GM12865 (cell line): ENCODE measurements around the gene GNB4.
A peak's percentile ranks its signal among the peaks of the same experiment; 100 is the strongest.

Experiments
- DNase-seq: peaks from one replicate; pipeline ENCODE4 v3.0.0; 2010; ENCODE audit warnings: low read depth
- H3K4me3 ChIP-seq: 2 replicates; pipeline ENCODE4 v1.5.1; 2011; ENCODE audit warnings: mild to moderate bottlenecking, low read depth, low read length, control low read depth
- CTCF ChIP-seq: IDR thresholded peaks from 2 replicates; pipeline ENCODE4 v1.5.1; 2011; ENCODE audit warnings: low read length, control low read depth, low read depth, inconsistent platforms; ENCODE audit not compliant: insufficient read depth; ENCODE audit errors: missing control alignments

The GNB4 gene

GRCh38 chr3:179348325-179349013 is 102.8 kb downstream of the GNB4 start:
- TF ChIP-seq CTCF = no peak
- H3K4me3 ChIP-seq = peak overlapping the region; percentile 89
- peak; percentile 83 for DNase-seq

DNA sequence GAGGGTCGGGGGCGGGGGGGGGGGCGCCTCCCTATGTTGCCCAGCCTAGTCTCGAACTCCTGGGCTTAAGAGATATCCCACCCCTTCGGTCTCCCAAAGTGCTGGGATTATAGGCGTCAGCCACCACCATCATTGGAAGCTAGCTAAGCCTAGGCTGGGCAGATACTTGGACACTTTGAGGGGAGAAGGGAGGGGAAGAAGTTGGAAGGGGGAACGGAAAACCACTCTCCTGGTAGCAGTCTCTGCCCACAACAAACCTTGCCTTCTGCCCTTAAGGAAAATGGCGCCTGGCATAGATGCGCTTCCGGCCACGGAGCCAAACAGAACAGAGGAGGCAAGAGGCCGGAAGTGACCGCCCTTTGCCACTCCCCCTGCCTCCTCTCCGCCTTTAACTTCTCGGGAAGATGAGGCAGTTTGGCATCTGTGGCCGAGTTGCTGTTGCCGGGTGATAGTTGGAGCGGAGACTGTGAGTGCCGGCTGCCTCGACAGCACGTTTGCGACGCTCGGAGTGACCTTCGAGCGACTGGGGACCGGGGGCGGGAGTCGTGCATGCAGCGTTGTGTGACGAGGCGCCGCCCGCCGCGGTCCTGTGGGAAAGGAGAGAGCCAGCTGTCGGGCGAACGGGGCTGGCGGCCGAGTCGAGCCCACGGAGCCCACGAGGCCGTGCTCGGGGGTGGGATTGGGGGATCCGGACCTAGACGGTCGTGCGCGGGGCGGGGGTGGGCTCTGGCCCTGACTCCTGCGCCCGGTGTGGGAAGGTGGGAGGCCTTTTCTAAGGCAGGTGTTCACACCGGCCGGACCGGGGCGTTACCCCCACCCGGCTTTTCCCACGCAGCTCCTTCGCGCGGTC is 103.7 kb downstream of the GNB4 start, which contains the start of gene MFN1:
MFN1 (plus strand) TSS at position 365 of the 850 bp plus-strand sequence. CDS start 1,143 bp downstream, outside the sequence.
- DNase-seq = peak; percentile 95
- TF ChIP-seq CTCF = no peak
- H3K4me3 ChIP-seq = peak within 1 kb of the TSS; percentile 89
